ENCODE data around the gene VTCN1. TPM values are rescaled to one million over a fixed set of nuclear protein-coding genes. Genes with fewer than 3 reads are reported as not detected.
"Not testable (repeated sequence)": the region's sequence is repeated elsewhere in the genome, so short reads cannot be mapped to it uniquely, and the experiment has no call there.

VTCN1 gene
- polyA plus RNA-seq (2013, experiment 1 of 2), result not detected
- not detected for polyA plus RNA-seq (2013, experiment 2 of 2)

GRCh38 chr1:117210831-117211261, at the start of gene VTCN1:
TSS of gene VTCN1 (minus strand) at chr1:117210927. CDS start at chr1:117210855, 72 bp downstream.
- Histone ChIP-seq H3K4me1 (ENCODE audit: control insufficient read depth, insufficient read depth, low read length, poor library complexity, severe bottlenecking) (no peaks in the 10 kb centered on the region), H3K36me3 (ENCODE audit: control insufficient read depth, insufficient read depth, low read length) (no peaks in the 10 kb centered on the region), H3K4me3 (ENCODE audit: extremely low read depth, insufficient read depth, low read length, poor library complexity, severe bottlenecking) (no peak within 1 kb of the TSS), H3K9me3 (ENCODE audit: control insufficient read depth, low read length) (no peaks in the 10 kb centered on the region), H3K27ac (ENCODE audit: low read depth, low read length, severe bottlenecking) (no peak within 1 kb of the TSS)
- WGBS, 2 experiments (ENCODE audit: insufficient coverage in 2 of 2), result 86 to 93% methylated on average over 8 of the region's 8 CpGs

GRCh38 chr1:117258791-117259190, 48.1 kb upstream of the VTCN1 start:
- Histone ChIP-seq H3K4me1 (ENCODE audit: control insufficient read depth, insufficient read depth, low read length, poor library complexity, severe bottlenecking) (no peaks in the 10 kb centered on the region), H3K9me3 (ENCODE audit: control insufficient read depth, low read length) (peaks cover 6% of the 10 kb centered on the region), H3K27ac (ENCODE audit: low read depth, low read length, severe bottlenecking) (no peak overlapping the region), H3K36me3 (ENCODE audit: control insufficient read depth, insufficient read depth, low read length) (no peaks in the 10 kb centered on the region), H3K4me3 (ENCODE audit: extremely low read depth, insufficient read depth, low read length, poor library complexity, severe bottlenecking) (no peak overlapping the region)
- WGBS, 2 experiments (ENCODE audit: insufficient coverage in 2 of 2), result 86 to 90% methylated on average over 1 to 3 of the region's 3 CpGs

GRCh38 chr1:117258075-117258474, 47.3 kb upstream of the VTCN1 start:
- H3K9me3 ChIP-seq (ENCODE audit: control insufficient read depth, low read length); H3K4me3 ChIP-seq (ENCODE audit: extremely low read depth, insufficient read depth, low read length, poor library complexity, severe bottlenecking); H3K36me3 ChIP-seq (ENCODE audit: control insufficient read depth, insufficient read depth, low read length); H3K27ac ChIP-seq (ENCODE audit: low read depth, low read length, severe bottlenecking); H3K4me1 ChIP-seq (ENCODE audit: control insufficient read depth, insufficient read depth, low read length, poor library complexity, severe bottlenecking): not testable (repeated sequence)

GRCh38 chr1:117257291-117257690, 46.6 kb upstream of the VTCN1 start:
- H3K27ac ChIP-seq (ENCODE audit: low read depth, low read length, severe bottlenecking), result no peak overlapping the region
- H3K9me3 ChIP-seq (ENCODE audit: control insufficient read depth, low read length), result peaks cover 6% of the 10 kb centered on the region
- no peaks in the 10 kb centered on the region for H3K4me1 ChIP-seq (ENCODE audit: control insufficient read depth, insufficient read depth, low read length, poor library complexity, severe bottlenecking)
- H3K4me3 ChIP-seq (ENCODE audit: extremely low read depth, insufficient read depth, low read length, poor library complexity, severe bottlenecking), result no peak overlapping the region
- H3K36me3 ChIP-seq (ENCODE audit: control insufficient read depth, insufficient read depth, low read length), result no peaks in the 10 kb centered on the region

- Histone ChIP-seq H3K4me3 (ENCODE audit: extremely low read depth, insufficient read depth, low read length, poor library complexity, severe bottlenecking) (no peak overlapping the region), H3K9me3 (ENCODE audit: control insufficient read depth, low read length) (no peaks in the 10 kb centered on the region), H3K27ac (ENCODE audit: low read depth, low read length, severe bottlenecking) (no peak overlapping the region), H3K36me3 (ENCODE audit: control insufficient read depth, insufficient read depth, low read length) (no peaks in the 10 kb centered on the region), H3K4me1 (ENCODE audit: control insufficient read depth, insufficient read depth, low read length, poor library complexity, severe bottlenecking) (no peaks in the 10 kb centered on the region)
Measured at GRCh38 chr1:117250061-117250606, 39.4 kb upstream of the VTCN1 start.

- Histone ChIP-seq H3K36me3 (ENCODE audit: control insufficient read depth, insufficient read depth, low read length) (no peaks in the 10 kb centered on the region), H3K27ac (ENCODE audit: low read depth, low read length, severe bottlenecking) (no peak overlapping the region)
- 83 to 89% methylated on average over 1 of the region's 2 CpGs for WGBS, 2 experiments (ENCODE audit: insufficient coverage in 2 of 2)
Measured at GRCh38 chr1:117244971-117245370, 34.2 kb upstream of the VTCN1 start.

GRCh38 chr1:117244306-117244705, 33.6 kb upstream of the VTCN1 start:
- no peak overlapping the region for H3K27ac ChIP-seq (ENCODE audit: low read depth, low read length, severe bottlenecking)
- no peaks in the 10 kb centered on the region for H3K4me1 ChIP-seq (ENCODE audit: control insufficient read depth, insufficient read depth, low read length, poor library complexity, severe bottlenecking)
- 92% methylated on average over 2 of the region's 2 CpGs; no CpG with 5 or more reads in 1 of the 2 experiments for WGBS, 2 experiments (ENCODE audit: insufficient coverage in 2 of 2)
- H3K9me3 ChIP-seq (ENCODE audit: control insufficient read depth, low read length), result no peaks in the 10 kb centered on the region
- no peak overlapping the region for H3K4me3 ChIP-seq (ENCODE audit: extremely low read depth, insufficient read depth, low read length, poor library complexity, severe bottlenecking)
- no peaks in the 10 kb centered on the region for H3K36me3 ChIP-seq (ENCODE audit: control insufficient read depth, insufficient read depth, low read length)

More at GRCh38 chr1:117244971-117245370, 34.2 kb upstream of the VTCN1 start:
- H3K4me1 ChIP-seq (ENCODE audit: control insufficient read depth, insufficient read depth, low read length, poor library complexity, severe bottlenecking), result no peaks in the 10 kb centered on the region
- H3K4me3 ChIP-seq (ENCODE audit: extremely low read depth, insufficient read depth, low read length, poor library complexity, severe bottlenecking), result no peak overlapping the region
- H3K9me3 ChIP-seq (ENCODE audit: control insufficient read depth, low read length), result no peaks in the 10 kb centered on the region

GRCh38 chr1:117241512-117241911, 30.8 kb upstream of the VTCN1 start:
- Histone ChIP-seq H3K27ac (ENCODE audit: low read depth, low read length, severe bottlenecking) (no peak overlapping the region), H3K36me3 (ENCODE audit: control insufficient read depth, insufficient read depth, low read length) (no peaks in the 10 kb centered on the region), H3K9me3 (ENCODE audit: control insufficient read depth, low read length) (no peaks in the 10 kb centered on the region), H3K4me3 (ENCODE audit: extremely low read depth, insufficient read depth, low read length, poor library complexity, severe bottlenecking) (no peak overlapping the region), H3K4me1 (ENCODE audit: control insufficient read depth, insufficient read depth, low read length, poor library complexity, severe bottlenecking) (no peaks in the 10 kb centered on the region)
- WGBS, 2 experiments (ENCODE audit: insufficient coverage in 2 of 2), result 47% methylated on average over 1 of the region's 3 CpGs; no CpG with 5 or more reads in 1 of the 2 experiments

- H3K27ac ChIP-seq (ENCODE audit: low read depth, low read length, severe bottlenecking), result no peak overlapping the region
- no peaks in the 10 kb centered on the region for H3K9me3 ChIP-seq (ENCODE audit: control insufficient read depth, low read length)
- 95 to 96% methylated on average over 4 of the region's 4 CpGs for WGBS, 2 experiments (ENCODE audit: insufficient coverage in 2 of 2)
Measured at GRCh38 chr1:117240547-117240946, 29.8 kb upstream of the VTCN1 start.

GRCh38 chr1:117239467-117239866, 28.7 kb upstream of the VTCN1 start:
- Histone ChIP-seq H3K4me1 (ENCODE audit: control insufficient read depth, insufficient read depth, low read length, poor library complexity, severe bottlenecking) (no peaks in the 10 kb centered on the region), H3K9me3 (ENCODE audit: control insufficient read depth, low read length) (no peaks in the 10 kb centered on the region), H3K27ac (ENCODE audit: low read depth, low read length, severe bottlenecking) (no peak overlapping the region), H3K36me3 (ENCODE audit: control insufficient read depth, insufficient read depth, low read length) (no peaks in the 10 kb centered on the region), H3K4me3 (ENCODE audit: extremely low read depth, insufficient read depth, low read length, poor library complexity, severe bottlenecking) (no peak overlapping the region)

More at GRCh38 chr1:117240547-117240946, 29.8 kb upstream of the VTCN1 start:
- Histone ChIP-seq H3K36me3 (ENCODE audit: control insufficient read depth, insufficient read depth, low read length) (no peaks in the 10 kb centered on the region), H3K4me3 (ENCODE audit: extremely low read depth, insufficient read depth, low read length, poor library complexity, severe bottlenecking) (no peak overlapping the region), H3K4me1 (ENCODE audit: control insufficient read depth, insufficient read depth, low read length, poor library complexity, severe bottlenecking) (no peaks in the 10 kb centered on the region)

- 63% methylated on average over 1 of the region's 1 CpG; no CpG with 5 or more reads in 1 of the 2 experiments for WGBS, 2 experiments (ENCODE audit: insufficient coverage in 2 of 2)
- Histone ChIP-seq H3K4me3 (ENCODE audit: extremely low read depth, insufficient read depth, low read length, poor library complexity, severe bottlenecking) (no peak overlapping the region), H3K36me3 (ENCODE audit: control insufficient read depth, insufficient read depth, low read length) (no peaks in the 10 kb centered on the region), H3K27ac (ENCODE audit: low read depth, low read length, severe bottlenecking) (no peak overlapping the region), H3K4me1 (ENCODE audit: control insufficient read depth, insufficient read depth, low read length, poor library complexity, severe bottlenecking) (no peaks in the 10 kb centered on the region), H3K9me3 (ENCODE audit: control insufficient read depth, low read length) (no peaks in the 10 kb centered on the region)
Measured at GRCh38 chr1:117237726-117238381, 27.1 kb upstream of the VTCN1 start.

Measured in mesodermal cell (in vitro differentiated cells).